ENCODE measurements around the gene BRD8. TPM values are rescaled to one million over a fixed set of nuclear protein-coding genes. Genes with fewer than 3 reads are reported as not detected.

The BRD8 gene
- total RNA-seq, 1 experiment from 2014 or later, result 73.4 TPM

DNA sequence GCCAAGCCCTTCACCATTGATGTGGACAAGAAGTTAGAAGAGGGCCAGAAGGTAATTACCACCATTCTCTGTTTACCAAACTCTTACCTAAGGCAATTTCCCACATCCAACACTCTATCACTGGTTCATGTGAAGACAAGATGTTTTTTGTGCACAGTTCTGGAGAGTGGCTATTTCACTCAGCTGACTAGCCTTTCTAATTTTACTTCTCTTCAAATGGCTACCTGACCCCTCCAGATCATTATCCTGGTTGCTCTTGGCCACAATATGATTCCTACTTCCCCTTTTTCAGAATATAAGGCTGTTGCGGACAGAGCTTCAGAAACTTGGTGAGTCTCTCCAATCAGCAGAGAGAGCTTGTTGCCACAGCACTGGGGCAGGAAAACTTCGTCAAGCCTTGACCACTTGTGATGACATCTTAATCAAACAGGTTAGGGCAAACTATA lies 7.6 kb upstream of the BRD8 start:
- Mint-ChIP-seq H3K4me3 (no peak overlapping the region), H3K9me3 (no peaks in the 10 kb centered on the region), H3K27me3 (ENCODE audit: low read depth) (no peaks in the 10 kb centered on the region), H3K36me3 (peaks cover 87% of the 10 kb centered on the region), H3K4me1 (no peaks in the 10 kb centered on the region), H3K27ac (no peak overlapping the region)
- ATAC-seq, result no peak
- ChIA-PET POLR2A (no interaction called here), CTCF (interaction anchor here (1.3 to 1.7 kb wide), 2 partner anchors 97 to 226 kb away, joined by 3 to 5 read pairs; no protein-coding TSS in a partner anchor)
- no peak for DNase-seq (ENCODE audit: low spot score)
- TF ChIP-seq TEAD1 (CRISPR knock-in tag; IDR thresholded peaks at IDR 0.05), result no peak
- TF ChIP-seq, protein P1, sequence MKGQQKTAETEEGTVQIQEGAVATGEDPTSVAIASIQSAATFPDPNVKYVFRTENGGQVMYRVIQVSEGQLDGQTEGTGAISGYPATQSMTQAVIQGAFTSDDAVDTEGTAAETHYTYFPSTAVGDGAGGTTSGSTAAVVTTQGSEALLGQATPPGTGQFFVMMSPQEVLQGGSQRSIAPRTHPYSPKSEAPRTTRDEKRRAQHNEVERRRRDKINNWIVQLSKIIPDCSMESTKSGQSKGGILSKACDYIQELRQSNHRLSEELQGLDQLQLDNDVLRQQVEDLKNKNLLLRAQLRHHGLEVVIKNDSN (CRISPR knock-in tag; IDR thresholded peaks at IDR 0.05), result no peak
- TF ChIP-seq ZNF219 (CRISPR knock-in tag; IDR thresholded peaks at IDR 0.05; ENCODE audit: borderline replicate concordance), result no peak
- TF ChIP-seq HMGA2 (CRISPR knock-in tag; IDR thresholded peaks at IDR 0.05), result no peak
- TF ChIP-seq, protein P2, sequence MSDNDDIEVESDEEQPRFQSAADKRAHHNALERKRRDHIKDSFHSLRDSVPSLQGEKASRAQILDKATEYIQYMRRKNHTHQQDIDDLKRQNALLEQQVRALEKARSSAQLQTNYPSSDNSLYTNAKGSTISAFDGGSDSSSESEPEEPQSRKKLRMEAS (CRISPR knock-in tag; IDR thresholded peaks at IDR 0.05), result no peak
- no peak for TF ChIP-seq EMX1 (CRISPR knock-in tag; IDR thresholded peaks at IDR 0.05)
- TF ChIP-seq GTF2I (CRISPR knock-in tag; conservative IDR thresholded peaks at IDR 0.05), result no peak
- TF ChIP-seq NFATC4 (CRISPR knock-in tag; IDR thresholded peaks at IDR 0.05), result no peak
- no peak for TF ChIP-seq GABPB1 (CRISPR knock-in tag; IDR thresholded peaks at IDR 0.05)
- TF ChIP-seq ZNF671 (CRISPR knock-in tag; IDR thresholded peaks at IDR 0.05), result no peak
- TF ChIP-seq, protein P3, sequence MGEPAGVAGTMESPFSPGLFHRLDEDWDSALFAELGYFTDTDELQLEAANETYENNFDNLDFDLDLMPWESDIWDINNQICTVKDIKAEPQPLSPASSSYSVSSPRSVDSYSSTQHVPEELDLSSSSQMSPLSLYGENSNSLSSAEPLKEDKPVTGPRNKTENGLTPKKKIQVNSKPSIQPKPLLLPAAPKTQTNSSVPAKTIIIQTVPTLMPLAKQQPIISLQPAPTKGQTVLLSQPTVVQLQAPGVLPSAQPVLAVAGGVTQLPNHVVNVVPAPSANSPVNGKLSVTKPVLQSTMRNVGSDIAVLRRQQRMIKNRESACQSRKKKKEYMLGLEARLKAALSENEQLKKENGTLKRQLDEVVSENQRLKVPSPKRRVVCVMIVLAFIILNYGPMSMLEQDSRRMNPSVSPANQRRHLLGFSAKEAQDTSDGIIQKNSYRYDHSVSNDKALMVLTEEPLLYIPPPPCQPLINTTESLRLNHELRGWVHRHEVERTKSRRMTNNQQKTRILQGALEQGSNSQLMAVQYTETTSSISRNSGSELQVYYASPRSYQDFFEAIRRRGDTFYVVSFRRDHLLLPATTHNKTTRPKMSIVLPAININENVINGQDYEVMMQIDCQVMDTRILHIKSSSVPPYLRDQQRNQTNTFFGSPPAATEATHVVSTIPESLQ (CRISPR knock-in tag; IDR thresholded peaks at IDR 0.05), result no peak
- TF ChIP-seq, protein P4, sequence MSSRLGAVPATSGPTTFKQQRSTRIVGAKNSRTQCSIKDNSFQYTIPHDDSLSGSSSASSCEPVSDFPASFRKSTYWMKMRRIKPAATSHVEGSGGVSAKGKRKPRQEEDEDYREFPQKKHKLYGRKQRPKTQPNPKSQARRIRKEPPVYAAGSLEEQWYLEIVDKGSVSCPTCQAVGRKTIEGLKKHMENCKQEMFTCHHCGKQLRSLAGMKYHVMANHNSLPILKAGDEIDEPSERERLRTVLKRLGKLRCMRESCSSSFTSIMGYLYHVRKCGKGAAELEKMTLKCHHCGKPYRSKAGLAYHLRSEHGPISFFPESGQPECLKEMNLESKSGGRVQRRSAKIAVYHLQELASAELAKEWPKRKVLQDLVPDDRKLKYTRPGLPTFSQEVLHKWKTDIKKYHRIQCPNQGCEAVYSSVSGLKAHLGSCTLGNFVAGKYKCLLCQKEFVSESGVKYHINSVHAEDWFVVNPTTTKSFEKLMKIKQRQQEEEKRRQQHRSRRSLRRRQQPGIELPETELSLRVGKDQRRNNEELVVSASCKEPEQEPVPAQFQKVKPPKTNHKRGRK (CRISPR knock-in tag; IDR thresholded peaks at IDR 0.05; ENCODE audit: borderline replicate concordance), result no peak
- TF ChIP-seq, protein P5, sequence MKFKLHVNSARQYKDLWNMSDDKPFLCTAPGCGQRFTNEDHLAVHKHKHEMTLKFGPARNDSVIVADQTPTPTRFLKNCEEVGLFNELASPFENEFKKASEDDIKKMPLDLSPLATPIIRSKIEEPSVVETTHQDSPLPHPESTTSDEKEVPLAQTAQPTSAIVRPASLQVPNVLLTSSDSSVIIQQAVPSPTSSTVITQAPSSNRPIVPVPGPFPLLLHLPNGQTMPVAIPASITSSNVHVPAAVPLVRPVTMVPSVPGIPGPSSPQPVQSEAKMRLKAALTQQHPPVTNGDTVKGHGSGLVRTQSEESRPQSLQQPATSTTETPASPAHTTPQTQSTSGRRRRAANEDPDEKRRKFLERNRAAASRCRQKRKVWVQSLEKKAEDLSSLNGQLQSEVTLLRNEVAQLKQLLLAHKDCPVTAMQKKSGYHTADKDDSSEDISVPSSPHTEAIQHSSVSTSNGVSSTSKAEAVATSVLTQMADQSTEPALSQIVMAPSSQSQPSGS (CRISPR knock-in tag; IDR thresholded peaks at IDR 0.05; ENCODE audit: borderline replicate concordance, low read depth), result no peak
- TF ChIP-seq, protein P6, sequence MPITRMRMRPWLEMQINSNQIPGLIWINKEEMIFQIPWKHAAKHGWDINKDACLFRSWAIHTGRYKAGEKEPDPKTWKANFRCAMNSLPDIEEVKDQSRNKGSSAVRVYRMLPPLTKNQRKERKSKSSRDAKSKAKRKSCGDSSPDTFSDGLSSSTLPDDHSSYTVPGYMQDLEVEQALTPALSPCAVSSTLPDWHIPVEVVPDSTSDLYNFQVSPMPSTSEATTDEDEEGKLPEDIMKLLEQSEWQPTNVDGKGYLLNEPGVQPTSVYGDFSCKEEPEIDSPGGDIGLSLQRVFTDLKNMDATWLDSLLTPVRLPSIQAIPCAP (CRISPR knock-in tag; IDR thresholded peaks at IDR 0.05), result no peak
- TF ChIP-seq ZNF423 (CRISPR knock-in tag; IDR thresholded peaks at IDR 0.05), result no peak
- TF ChIP-seq FOXJ3 (CRISPR knock-in tag; IDR thresholded peaks at IDR 0.05; ENCODE audit: borderline replicate concordance), result no peak
- TF ChIP-seq, protein P7, sequence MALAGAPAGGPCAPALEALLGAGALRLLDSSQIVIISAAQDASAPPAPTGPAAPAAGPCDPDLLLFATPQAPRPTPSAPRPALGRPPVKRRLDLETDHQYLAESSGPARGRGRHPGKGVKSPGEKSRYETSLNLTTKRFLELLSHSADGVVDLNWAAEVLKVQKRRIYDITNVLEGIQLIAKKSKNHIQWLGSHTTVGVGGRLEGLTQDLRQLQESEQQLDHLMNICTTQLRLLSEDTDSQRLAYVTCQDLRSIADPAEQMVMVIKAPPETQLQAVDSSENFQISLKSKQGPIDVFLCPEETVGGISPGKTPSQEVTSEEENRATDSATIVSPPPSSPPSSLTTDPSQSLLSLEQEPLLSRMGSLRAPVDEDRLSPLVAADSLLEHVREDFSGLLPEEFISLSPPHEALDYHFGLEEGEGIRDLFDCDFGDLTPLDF (CRISPR knock-in tag; IDR thresholded peaks at IDR 0.05), result no peak

DNA sequence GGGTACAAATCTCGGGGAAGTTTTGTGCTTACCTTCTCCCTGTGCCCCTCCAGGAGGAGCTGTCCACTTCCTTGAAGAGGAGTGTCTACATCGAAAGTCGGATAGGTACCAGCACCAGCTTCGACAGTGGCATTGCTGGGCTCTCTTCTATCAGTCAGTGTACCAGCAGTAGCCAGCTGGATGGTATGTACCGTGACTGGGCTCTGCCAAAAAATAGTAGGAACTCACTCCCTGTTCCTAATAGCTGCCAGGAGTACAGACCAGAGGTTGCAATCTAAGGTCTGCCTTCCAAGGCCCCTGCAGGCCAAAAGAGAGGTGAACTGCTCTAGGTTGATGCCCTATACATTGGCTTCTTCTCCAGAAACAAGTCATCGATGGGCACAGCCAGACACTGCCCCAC lies 4.4 kb upstream of the BRD8 start:
- Mint-ChIP-seq H3K36me3 (peaks cover 67% of the 10 kb centered on the region), H3K27me3 (ENCODE audit: low read depth) (no peaks in the 10 kb centered on the region), H3K4me3 (no peak overlapping the region), H3K4me1 (peaks cover 9% of the 10 kb centered on the region), H3K9me3 (no peaks in the 10 kb centered on the region), H3K27ac (no peak overlapping the region)
- ChIA-PET POLR2A (no interaction called here), CTCF (no interaction called here)
- ATAC-seq, result no peak
- no peak for DNase-seq (ENCODE audit: low spot score)
- TF ChIP-seq, protein P8, sequence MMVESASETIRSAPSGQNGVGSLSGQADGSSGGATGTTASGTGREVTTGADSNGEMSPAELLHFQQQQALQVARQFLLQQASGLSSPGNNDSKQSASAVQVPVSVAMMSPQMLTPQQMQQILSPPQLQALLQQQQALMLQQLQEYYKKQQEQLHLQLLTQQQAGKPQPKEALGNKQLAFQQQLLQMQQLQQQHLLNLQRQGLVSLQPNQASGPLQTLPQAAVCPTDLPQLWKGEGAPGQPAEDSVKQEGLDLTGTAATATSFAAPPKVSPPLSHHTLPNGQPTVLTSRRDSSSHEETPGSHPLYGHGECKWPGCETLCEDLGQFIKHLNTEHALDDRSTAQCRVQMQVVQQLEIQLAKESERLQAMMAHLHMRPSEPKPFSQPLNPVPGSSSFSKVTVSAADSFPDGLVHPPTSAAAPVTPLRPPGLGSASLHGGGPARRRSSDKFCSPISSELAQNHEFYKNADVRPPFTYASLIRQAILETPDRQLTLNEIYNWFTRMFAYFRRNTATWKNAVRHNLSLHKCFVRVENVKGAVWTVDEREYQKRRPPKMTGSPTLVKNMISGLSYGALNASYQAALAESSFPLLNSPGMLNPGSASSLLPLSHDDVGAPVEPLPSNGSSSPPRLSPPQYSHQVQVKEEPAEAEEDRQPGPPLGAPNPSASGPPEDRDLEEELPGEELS (CRISPR knock-in tag; IDR thresholded peaks at IDR 0.05), result no peak
- TF ChIP-seq NR2C2 (CRISPR knock-in tag; IDR thresholded peaks at IDR 0.05) (no peak), GABPB1 (CRISPR knock-in tag; IDR thresholded peaks at IDR 0.05) (no peak), ZNF416 (CRISPR knock-in tag; IDR thresholded peaks at IDR 0.05) (no peak), GTF2I (CRISPR knock-in tag; conservative IDR thresholded peaks at IDR 0.05) (no peak), SMAD3 (CRISPR knock-in tag; IDR thresholded peaks at IDR 0.05; ENCODE audit: borderline replicate concordance) (no peak)
- TF ChIP-seq, protein P9, sequence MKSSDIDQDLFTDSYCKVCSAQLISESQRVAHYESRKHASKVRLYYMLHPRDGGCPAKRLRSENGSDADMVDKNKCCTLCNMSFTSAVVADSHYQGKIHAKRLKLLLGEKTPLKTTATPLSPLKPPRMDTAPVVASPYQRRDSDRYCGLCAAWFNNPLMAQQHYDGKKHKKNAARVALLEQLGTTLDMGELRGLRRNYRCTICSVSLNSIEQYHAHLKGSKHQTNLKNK (CRISPR knock-in tag; IDR thresholded peaks at IDR 0.05), result no peak
- TF ChIP-seq, protein P10, sequence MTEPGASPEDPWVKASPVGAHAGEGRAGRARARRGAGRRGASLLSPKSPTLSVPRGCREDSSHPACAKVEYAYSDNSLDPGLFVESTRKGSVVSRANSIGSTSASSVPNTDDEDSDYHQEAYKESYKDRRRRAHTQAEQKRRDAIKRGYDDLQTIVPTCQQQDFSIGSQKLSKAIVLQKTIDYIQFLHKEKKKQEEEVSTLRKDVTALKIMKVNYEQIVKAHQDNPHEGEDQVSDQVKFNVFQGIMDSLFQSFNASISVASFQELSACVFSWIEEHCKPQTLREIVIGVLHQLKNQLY (CRISPR knock-in tag; IDR thresholded peaks at IDR 0.05), result no peak
- TF ChIP-seq, protein P11, sequence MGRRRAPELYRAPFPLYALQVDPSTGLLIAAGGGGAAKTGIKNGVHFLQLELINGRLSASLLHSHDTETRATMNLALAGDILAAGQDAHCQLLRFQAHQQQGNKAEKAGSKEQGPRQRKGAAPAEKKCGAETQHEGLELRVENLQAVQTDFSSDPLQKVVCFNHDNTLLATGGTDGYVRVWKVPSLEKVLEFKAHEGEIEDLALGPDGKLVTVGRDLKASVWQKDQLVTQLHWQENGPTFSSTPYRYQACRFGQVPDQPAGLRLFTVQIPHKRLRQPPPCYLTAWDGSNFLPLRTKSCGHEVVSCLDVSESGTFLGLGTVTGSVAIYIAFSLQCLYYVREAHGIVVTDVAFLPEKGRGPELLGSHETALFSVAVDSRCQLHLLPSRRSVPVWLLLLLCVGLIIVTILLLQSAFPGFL (CRISPR knock-in tag; IDR thresholded peaks at IDR 0.05; ENCODE audit: borderline replicate concordance), result no peak
